A549 (cell line): ENCODE data around the gene RALGPS2.

Experiments used
- CEBPB ChIP-seq, 2 experiments: fragments of >200 bp in 1 of 2; sonication (Bioruptor Twin) in 1 of 2; formaldehyde crosslinking in 1 of 2; IDR thresholded peaks; 2 replicates each; pipeline ENCODE4 v1.6.1; 2012 to 2016
- CHD2 ChIP-seq: fragments of 150-350 bp; IDR thresholded peaks from 2 replicates; pipeline ENCODE4 v1.6.1; 2014; ENCODE audit warnings: low read length; ENCODE audit not compliant: partially characterized antibody
- RAD21 ChIP-seq, 2 experiments: fragments of >200 bp in 1 of 2; sonication (Bioruptor Twin) in 1 of 2; formaldehyde crosslinking in 1 of 2; IDR thresholded peaks in 1 of 2; conservative IDR thresholded peaks in 1 of 2; 2 replicates in 1 of 2; 3 replicates in 1 of 2; pipeline ENCODE4 v1.6.1; 2012 to 2018; ENCODE audit warnings: inconsistent platforms in 1 of 2
- TP53 ChIP-seq: fragments of 250-450 bp; sonication (Bioruptor Pico); IDR thresholded peaks from 2 replicates; pipeline ENCODE4 v1.5.0; 2021; ENCODE audit warnings: mild to moderate bottlenecking, moderate library complexity
- ZFP36 ChIP-seq: fragments of 450-650 bp; IDR thresholded peaks from 2 replicates; pipeline ENCODE4 v1.6.1; 2014; ENCODE audit warnings: borderline replicate concordance; ENCODE audit not compliant: partially characterized antibody
- TF ChIP-seq, protein P1 (sequence below): fragments of >200 bp; sonication (Bioruptor Twin); formaldehyde crosslinking; IDR thresholded peaks from 3 replicates; pipeline ENCODE4 v1.5.1; 2016
- TF ChIP-seq, protein P2 (sequence below): fragments of 200-600 bp; sonication (generic); IDR thresholded peaks from 2 replicates; pipeline ENCODE4 v1.6.1; 2016; ENCODE audit warnings: antibody characterized with exemption, mild to moderate bottlenecking, moderate library complexity
- TF ChIP-seq, protein P3 (sequence below): fragments of 250-450 bp; sonication (Bioruptor Pico); IDR thresholded peaks from 2 replicates; pipeline ENCODE4 v1.5.0; 2021; ENCODE audit warnings: mild to moderate bottlenecking, moderate library complexity, borderline replicate concordance

DNA sequence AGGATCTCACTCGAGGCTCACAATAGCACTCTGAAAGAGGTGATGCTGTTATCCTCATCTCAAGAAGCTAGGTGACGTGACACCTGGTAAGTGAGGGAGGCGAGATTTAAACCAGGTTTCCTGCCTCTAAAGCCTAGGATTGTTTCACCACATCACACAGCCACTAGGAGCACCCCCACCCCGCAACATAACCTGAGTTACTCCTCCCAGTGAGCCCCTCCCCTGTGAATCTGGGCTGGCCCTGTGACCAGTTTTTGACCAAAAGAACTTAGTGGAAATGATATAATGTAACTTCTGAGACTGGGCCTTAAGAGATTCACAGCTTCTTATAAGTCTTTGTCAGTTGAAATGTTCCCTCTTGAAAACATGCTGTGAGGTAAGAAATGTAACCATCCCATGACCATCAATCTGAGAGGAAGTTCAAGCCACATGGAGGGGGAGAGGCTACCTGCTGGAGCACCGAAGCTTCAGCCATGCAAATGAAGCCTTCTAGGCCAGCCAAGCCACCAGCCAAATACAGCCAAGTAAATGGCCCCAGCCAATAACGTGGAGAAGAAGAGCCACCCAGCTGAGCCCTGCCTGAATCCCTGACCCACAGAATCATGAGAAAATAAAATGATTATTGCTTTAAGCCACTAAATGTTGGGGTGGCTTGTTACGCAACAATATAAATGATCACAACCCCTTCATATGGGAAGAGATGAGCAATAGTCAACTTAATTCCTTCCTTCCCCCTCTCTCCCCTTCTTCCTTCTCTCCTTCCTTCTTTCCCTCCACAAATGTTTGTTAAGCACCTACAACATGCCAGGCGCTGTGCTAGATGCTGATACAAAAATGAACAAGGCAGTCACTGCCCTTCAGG is 239.7 kb downstream of the RALGPS2 start:
- TF ChIP-seq ZFP36 = no peak
- TF ChIP-seq, protein P1, sequence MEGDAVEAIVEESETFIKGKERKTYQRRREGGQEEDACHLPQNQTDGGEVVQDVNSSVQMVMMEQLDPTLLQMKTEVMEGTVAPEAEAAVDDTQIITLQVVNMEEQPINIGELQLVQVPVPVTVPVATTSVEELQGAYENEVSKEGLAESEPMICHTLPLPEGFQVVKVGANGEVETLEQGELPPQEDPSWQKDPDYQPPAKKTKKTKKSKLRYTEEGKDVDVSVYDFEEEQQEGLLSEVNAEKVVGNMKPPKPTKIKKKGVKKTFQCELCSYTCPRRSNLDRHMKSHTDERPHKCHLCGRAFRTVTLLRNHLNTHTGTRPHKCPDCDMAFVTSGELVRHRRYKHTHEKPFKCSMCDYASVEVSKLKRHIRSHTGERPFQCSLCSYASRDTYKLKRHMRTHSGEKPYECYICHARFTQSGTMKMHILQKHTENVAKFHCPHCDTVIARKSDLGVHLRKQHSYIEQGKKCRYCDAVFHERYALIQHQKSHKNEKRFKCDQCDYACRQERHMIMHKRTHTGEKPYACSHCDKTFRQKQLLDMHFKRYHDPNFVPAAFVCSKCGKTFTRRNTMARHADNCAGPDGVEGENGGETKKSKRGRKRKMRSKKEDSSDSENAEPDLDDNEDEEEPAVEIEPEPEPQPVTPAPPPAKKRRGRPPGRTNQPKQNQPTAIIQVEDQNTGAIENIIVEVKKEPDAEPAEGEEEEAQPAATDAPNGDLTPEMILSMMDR = no peak
- TF ChIP-seq, protein P2, sequence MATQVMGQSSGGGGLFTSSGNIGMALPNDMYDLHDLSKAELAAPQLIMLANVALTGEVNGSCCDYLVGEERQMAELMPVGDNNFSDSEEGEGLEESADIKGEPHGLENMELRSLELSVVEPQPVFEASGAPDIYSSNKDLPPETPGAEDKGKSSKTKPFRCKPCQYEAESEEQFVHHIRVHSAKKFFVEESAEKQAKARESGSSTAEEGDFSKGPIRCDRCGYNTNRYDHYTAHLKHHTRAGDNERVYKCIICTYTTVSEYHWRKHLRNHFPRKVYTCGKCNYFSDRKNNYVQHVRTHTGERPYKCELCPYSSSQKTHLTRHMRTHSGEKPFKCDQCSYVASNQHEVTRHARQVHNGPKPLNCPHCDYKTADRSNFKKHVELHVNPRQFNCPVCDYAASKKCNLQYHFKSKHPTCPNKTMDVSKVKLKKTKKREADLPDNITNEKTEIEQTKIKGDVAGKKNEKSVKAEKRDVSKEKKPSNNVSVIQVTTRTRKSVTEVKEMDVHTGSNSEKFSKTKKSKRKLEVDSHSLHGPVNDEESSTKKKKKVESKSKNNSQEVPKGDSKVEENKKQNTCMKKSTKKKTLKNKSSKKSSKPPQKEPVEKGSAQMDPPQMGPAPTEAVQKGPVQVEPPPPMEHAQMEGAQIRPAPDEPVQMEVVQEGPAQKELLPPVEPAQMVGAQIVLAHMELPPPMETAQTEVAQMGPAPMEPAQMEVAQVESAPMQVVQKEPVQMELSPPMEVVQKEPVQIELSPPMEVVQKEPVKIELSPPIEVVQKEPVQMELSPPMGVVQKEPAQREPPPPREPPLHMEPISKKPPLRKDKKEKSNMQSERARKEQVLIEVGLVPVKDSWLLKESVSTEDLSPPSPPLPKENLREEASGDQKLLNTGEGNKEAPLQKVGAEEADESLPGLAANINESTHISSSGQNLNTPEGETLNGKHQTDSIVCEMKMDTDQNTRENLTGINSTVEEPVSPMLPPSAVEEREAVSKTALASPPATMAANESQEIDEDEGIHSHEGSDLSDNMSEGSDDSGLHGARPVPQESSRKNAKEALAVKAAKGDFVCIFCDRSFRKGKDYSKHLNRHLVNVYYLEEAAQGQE = no peak
- TF ChIP-seq CEBPB (IDR thresholded peaks at IDR 0.05) = no peak
- TF ChIP-seq, protein P3, sequence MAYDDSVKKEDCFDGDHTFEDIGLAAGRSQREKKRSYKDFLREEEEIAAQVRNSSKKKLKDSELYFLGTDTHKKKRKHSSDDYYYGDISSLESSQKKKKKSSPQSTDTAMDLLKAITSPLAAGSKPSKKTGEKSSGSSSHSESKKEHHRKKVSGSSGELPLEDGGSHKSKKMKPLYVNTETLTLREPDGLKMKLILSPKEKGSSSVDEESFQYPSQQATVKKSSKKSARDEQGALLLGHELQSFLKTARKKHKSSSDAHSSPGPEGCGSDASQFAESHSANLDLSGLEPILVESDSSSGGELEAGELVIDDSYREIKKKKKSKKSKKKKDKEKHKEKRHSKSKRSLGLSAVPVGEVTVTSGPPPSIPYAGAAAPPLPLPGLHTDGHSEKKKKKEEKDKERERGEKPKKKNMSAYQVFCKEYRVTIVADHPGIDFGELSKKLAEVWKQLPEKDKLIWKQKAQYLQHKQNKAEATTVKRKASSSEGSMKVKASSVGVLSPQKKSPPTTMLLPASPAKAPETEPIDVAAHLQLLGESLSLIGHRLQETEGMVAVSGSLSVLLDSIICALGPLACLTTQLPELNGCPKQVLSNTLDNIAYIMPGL (CRISPR knock-in tag) = no peak
- no peak for TF ChIP-seq RAD21 (conservative IDR thresholded peaks at IDR 0.05 in 1 of 2, IDR thresholded peaks at IDR 0.05 in 1 of 2)
- TF ChIP-seq CHD2 = no peak
- no peak for TF ChIP-seq TP53 (CRISPR knock-in tag)
